ENCODE results near the gene EPM2A. TPM values are rescaled to one million over a fixed set of nuclear protein-coding genes. Genes with fewer than 3 reads are reported as not detected.

The EPM2A gene
- polyA plus RNA-seq, 2 of the 4 experiments (the other 2 are of a cell fraction): 2.4 to 3.0 TPM

GRCh38 chr6:145758113-145758512 lies 22.8 kb upstream of the EPM2A start:
- WGBS (ENCODE audit: missing lambda C conversion rate): 74% methylated on average over 4 of the region's 4 CpGs
- no peak overlapping the region for H3K27ac ChIP-seq
- H3K4me3 ChIP-seq: no peak overlapping the region
- FAIRE-seq: no peak
- ChIA-PET POLR2A (no interaction called here), CTCF (no interaction called here)
- DNase-seq (ENCODE audit: low read depth in 1 of 2, low spot score in 1 of 2): no peak
- no peaks in the 10 kb centered on the region for H3K4me1 ChIP-seq
- no peak overlapping the region for H3K4me2 ChIP-seq
- H3K9me3 ChIP-seq: no peaks in the 10 kb centered on the region
- no peak for ATAC-seq
- no peak for TF ChIP-seq HES2 (IDR thresholded peaks at IDR 0.05)
- no peak for TF ChIP-seq KDM5A (IDR thresholded peaks at IDR 0.05)
- TF ChIP-seq ZSCAN20 (CRISPR knock-in tag; IDR thresholded peaks at IDR 0.05): no peak
- TF ChIP-seq HOXB5 (CRISPR knock-in tag; IDR thresholded peaks at IDR 0.05): no peak
- TF ChIP-seq TP53 (CRISPR knock-in tag; IDR thresholded peaks at IDR 0.05): no peak
- no peak for TF ChIP-seq PHF8 (IDR thresholded peaks at IDR 0.05; ENCODE audit: borderline replicate concordance, low read depth)

GRCh38 chr6:145756170-145756662 lies 20.9 kb upstream of the EPM2A start:
- no peak; a peak in 1 of 6 replicates for ATAC-seq
- Histone ChIP-seq H3K4me1 (no peaks in the 10 kb centered on the region), H3K27ac (no peak overlapping the region), H3K9me3 (no peaks in the 10 kb centered on the region), H3K4me2 (no peak overlapping the region), H3K4me3 (no peak overlapping the region)
- CTCF ChIA-PET: interaction anchor here (1.4 kb wide), 1 partner anchor 9 kb away, joined by 4 read pairs; no protein-coding TSS in a partner anchor
- FAIRE-seq: no peak
- WGBS (ENCODE audit: missing lambda C conversion rate): 7% methylated on average over 1 of the region's 1 CpG
- DNase-seq (ENCODE audit: low read depth in 1 of 2, low spot score in 1 of 2): no peak
- TF ChIP-seq MYC (IDR thresholded peaks at IDR 0.05; ENCODE audit: borderline replicate concordance, low read length): no peak
- TF ChIP-seq POLR2AphosphoS2 (conservative IDR thresholded peaks at IDR 0.05; ENCODE audit: low read length): no peak
- no peak for TF ChIP-seq ESRRA (IDR thresholded peaks at IDR 0.05; ENCODE audit: borderline replicate concordance, low read length)
- no peak for TF ChIP-seq CTCF (IDR thresholded peaks at IDR 0.05)
- TF ChIP-seq ELK1 (IDR thresholded peaks at IDR 0.05; ENCODE audit: low read depth, low read length): no peak
- no peak for TF ChIP-seq CHD2 (IDR thresholded peaks at IDR 0.05; ENCODE audit: low read length, partially characterized antibody)
- TF ChIP-seq ZFP36 (IDR thresholded peaks at IDR 0.05; ENCODE audit: borderline replicate concordance, partially characterized antibody): no peak
- no peak for TF ChIP-seq EHF (CRISPR knock-in tag; IDR thresholded peaks at IDR 0.05)
- no peak for TF ChIP-seq TFCP2L1 (CRISPR knock-in tag; IDR thresholded peaks at IDR 0.05)
- TF ChIP-seq EHMT2 (IDR thresholded peaks at IDR 0.05; ENCODE audit: low read depth): no peak
- POLR2A ChIA-PET: interaction anchor here (0.6 kb wide), 1 partner anchor 21 kb away, joined by 3 read pairs; no protein-coding TSS in a partner anchor

GRCh38 chr6:145755682-145756081 lies 20.4 kb upstream of the EPM2A start:
- no peak for ATAC-seq
- H3K27ac ChIP-seq: no peak overlapping the region
- no peaks in the 10 kb centered on the region for H3K9me3 ChIP-seq
- no peak overlapping the region for H3K4me2 ChIP-seq
- ChIA-PET POLR2A (no interaction called here), CTCF (no interaction called here)
- FAIRE-seq: no peak
- DNase-seq (ENCODE audit: low read depth in 1 of 2, low spot score in 1 of 2): no peak
- no peaks in the 10 kb centered on the region for H3K4me1 ChIP-seq
- no peak overlapping the region for H3K4me3 ChIP-seq
- TF ChIP-seq BHLHE40 (IDR thresholded peaks at IDR 0.05; ENCODE audit: low read depth, low read length): no peak
- no peak for TF ChIP-seq USF2 (IDR thresholded peaks at IDR 0.05)
- TF ChIP-seq MAFK (IDR thresholded peaks at IDR 0.05; ENCODE audit: partially characterized antibody): no peak
- no peak for TF ChIP-seq NPAS2 (CRISPR knock-in tag; IDR thresholded peaks at IDR 0.05; ENCODE audit: borderline replicate concordance)
- no peak for TF ChIP-seq ZC3H11A (IDR thresholded peaks at IDR 0.05)
- no peak for TF ChIP-seq PHF8 (IDR thresholded peaks at IDR 0.05; ENCODE audit: borderline replicate concordance, low read depth)
- TF ChIP-seq KDM5A (IDR thresholded peaks at IDR 0.05): no peak
- no peak for TF ChIP-seq ATOH8 (CRISPR knock-in tag; IDR thresholded peaks at IDR 0.05; ENCODE audit: low read depth)
- TF ChIP-seq REST (IDR thresholded peaks at IDR 0.05): no peak
- no peak for TF ChIP-seq EHF (CRISPR knock-in tag; IDR thresholded peaks at IDR 0.05)
- no peak for TF ChIP-seq E2F6 (IDR thresholded peaks at IDR 0.05; ENCODE audit: borderline replicate concordance, low read depth)

Measured in A549 (cell line).